SU-DHL-6 (cell line): ENCODE measurements around the gene HOXB3.

Experiments
- EZH2phosphoT487 ChIP-seq: fragments of 200-600 bp; sonication (generic), shearing (Covaris generic); conservative IDR thresholded peaks from 2 replicates; pipeline ENCODE4 v1.6.1; 2018; ENCODE audit warnings: mild to moderate bottlenecking, antibody characterized with exemption, low read length, moderate library complexity, mixed read lengths
- TF ChIP-seq, protein P1 (sequence below): fragments of 200-600 bp; sonication (generic); IDR thresholded peaks from one replicate; pipeline ENCODE4 v1.5.1; 2017; ENCODE audit warnings: antibody characterized with exemption, mild to moderate bottlenecking, low read length, moderate library complexity; ENCODE audit not compliant: insufficient read depth, poor library complexity, severe bottlenecking

DNA sequence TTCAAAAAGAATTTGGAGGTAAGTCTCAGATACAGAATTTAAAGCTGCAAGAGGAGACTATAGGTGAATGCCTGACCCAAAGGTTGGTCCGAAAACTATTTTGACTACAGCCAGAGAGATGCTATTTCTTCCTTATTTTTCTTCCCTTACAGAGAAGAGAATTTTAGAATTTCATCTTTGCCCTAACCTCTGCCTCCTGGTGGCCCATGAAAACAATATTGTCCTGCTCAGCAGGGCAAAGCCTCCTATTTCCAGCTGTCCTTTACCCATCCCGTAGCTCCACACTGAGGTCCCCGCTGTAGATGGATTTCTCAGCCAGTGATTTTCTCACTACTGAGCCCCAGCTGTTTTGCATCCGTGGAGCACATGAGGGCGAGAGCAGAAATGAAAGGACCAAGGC lies 83.8 kb downstream of the HOXB3 start:
- TF ChIP-seq, protein P1, sequence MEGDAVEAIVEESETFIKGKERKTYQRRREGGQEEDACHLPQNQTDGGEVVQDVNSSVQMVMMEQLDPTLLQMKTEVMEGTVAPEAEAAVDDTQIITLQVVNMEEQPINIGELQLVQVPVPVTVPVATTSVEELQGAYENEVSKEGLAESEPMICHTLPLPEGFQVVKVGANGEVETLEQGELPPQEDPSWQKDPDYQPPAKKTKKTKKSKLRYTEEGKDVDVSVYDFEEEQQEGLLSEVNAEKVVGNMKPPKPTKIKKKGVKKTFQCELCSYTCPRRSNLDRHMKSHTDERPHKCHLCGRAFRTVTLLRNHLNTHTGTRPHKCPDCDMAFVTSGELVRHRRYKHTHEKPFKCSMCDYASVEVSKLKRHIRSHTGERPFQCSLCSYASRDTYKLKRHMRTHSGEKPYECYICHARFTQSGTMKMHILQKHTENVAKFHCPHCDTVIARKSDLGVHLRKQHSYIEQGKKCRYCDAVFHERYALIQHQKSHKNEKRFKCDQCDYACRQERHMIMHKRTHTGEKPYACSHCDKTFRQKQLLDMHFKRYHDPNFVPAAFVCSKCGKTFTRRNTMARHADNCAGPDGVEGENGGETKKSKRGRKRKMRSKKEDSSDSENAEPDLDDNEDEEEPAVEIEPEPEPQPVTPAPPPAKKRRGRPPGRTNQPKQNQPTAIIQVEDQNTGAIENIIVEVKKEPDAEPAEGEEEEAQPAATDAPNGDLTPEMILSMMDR = no peak
- no peak for TF ChIP-seq EZH2phosphoT487
